ENCODE results near the gene S100A8.
A peak's percentile ranks its signal among the peaks of the same experiment; 100 is the strongest.
"Not testable (repeated sequence)": the region's sequence is repeated elsewhere in the genome, so short reads cannot be mapped to it uniquely, and the experiment has no call there.

The S100A8 gene

DNA sequence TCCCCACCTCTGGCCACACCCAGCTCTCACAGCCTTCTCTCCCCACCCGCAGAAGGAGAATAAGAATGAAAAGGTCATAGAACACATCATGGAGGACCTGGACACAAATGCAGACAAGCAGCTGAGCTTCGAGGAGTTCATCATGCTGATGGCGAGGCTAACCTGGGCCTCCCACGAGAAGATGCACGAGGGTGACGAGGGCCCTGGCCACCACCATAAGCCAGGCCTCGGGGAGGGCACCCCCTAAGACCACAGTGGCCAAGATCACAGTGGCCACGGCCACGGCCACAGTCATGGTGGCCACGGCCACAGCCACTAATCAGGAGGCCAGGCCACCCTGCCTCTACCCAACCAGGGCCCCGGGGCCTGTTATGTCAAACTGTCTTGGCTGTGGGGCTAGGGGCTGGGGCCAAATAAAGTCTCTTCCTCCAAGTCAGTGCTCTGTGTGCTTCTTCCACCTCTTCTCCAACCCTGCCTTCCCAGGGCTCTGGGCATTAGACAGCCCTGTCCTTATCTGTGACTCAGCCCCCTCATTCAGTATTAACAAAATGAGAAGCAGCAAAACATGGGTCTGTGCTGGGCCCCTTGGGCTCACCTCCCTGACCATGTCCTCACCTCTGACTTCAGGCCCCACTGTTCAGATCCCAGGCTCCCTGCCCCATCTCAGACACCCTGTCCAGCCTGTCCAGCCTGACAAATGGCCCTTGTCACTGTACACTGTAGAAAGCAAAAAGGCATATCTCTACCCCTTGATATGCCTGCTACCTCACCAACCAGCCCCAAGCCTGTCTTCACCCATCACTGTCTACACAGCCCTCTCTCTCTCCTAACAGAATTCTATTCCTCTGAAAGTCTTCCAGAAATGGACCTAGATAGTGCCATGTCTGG is 30.0 kb downstream of the S100A8 start:
- no peak for DNase-seq

DNA sequence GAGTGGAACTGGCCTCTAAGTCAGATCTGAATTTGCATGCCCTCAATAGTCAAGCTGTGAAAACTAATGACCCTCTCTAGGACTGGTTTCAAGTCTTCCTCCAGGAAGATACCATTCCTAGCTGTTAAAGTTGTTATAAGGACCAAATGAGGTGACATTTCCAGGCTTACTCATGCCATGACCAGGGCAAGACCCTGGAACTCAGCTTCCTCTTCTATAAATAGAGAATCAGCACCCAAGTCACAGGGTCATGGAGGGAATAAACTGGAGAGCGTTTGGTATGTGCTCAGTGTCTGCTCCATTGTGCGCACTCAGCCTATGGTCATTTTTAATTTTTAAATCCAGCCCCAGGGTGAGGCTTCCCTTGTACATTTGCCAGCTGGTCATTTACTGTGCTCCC is 30.7 kb downstream of the S100A8 start:
- no peak for DNase-seq

DNA sequence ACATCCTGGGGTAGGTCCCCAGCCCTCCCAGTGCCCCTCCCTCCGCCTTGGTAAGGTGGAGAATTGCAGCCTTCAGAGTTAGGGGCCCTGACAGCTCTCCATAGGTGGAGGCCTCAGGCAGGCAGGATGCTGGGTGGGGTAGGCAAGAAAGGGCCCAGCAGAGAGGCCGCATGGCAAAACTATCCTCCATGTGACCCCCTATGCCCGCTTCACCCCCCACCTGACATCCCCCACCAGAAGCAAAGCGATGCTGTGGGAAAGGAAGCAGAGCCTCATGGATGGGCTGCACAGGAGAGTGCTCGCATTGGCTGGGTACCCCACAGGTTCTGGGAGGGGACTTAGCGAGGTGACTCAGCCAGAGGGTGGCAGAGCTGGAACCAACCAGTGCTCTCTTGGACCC is 31.6 kb downstream of the S100A8 start:
- no peak for DNase-seq

DNA sequence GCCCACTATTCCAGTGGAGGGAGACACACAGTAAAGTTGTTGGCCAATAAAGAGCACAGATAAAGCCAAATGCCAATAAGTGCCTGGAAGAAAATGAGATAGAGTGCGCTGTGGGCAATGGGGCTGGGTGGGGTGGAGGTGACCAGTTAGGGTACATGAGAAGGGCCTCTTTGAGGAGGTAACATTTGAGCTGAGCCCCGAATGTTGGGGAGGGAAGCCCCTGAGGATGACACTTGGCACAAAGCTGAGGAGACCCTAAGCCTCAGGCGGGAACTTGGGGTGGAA is 32.2 kb downstream of the S100A8 start:
- no peak for DNase-seq

DNA sequence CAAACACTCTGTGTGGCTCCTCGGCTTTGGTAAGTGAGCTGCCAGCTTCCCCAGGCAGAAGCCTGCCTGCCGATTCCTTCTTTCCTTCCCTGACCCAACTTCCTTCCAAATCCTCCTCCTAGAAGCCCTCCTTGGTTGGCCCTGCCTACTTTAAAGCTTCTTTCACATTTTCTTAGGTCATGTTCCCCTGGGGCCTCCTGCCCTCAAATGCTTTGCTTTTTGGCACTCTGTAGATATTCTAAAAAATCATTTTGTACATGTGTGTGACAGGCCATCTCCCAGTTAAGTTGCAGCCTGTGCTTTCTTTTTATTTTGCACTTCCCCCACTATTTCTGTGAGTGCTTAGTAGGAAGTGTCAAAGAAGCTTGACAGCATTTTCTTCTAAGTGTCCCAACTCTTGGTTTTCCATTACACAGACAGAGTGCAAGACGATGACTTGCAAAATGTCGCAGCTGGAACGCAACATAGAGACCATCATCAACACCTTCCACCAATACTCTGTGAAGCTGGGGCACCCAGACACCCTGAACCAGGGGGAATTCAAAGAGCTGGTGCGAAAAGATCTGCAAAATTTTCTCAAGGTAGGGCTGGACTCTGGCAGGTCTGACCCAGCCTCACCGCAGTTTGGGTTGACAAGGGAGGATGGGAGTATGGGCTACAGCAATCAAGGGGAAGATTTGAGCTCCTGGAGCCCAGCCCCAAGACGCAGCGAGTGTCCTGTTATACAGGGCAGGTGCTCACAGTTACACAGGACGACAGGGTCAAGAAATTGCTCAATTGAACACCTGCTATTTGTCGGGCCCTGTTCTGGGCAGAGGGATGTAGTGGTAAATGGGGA is 32.8 kb downstream of the S100A8 start, which contains the start of gene S100A9:
Gene S100A9, plus strand, starts transcription at position 2 of the 838 bp plus-strand sequence. Its CDS starts 430 bp downstream, at position 432.
- no peak for DNase-seq

DNA sequence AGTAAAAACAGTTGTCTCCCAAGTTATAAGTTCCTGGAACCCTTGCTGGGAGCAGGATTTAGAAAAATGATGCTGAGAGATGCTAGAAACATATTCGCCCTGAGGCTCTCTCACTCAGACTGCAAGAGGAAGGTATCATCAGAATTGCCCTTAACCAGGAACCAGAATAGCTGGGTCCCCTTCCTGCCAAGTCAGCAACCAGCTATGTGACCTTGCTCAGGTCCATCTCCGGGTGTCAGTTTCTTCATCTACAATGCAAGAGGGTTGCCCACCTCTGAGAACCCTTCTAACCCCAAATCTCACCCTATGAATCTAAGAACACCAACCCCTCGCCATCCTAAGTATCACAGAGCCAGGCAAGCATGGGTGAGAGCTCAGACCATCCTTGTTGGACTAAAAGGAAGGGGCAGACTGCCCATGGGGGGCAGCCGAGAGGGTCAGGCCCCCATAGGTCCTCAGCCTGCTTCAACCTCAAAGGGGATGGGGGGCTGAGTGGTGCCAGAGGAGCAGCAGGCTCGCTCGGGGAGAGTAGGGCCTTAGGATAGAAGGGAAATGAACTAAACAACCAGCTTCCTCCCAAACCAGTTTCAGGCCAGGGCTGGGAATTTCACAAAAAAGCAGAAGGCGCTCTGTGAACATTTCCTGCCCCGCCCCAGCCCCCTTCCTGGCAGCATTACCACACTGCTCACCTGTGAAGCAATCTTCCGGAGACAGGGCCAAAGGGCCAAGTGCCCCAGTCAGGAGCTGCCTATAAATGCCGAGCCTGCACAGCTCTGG is 33.6 kb downstream of the S100A8 start:
- no peak for DNase-seq

DNA sequence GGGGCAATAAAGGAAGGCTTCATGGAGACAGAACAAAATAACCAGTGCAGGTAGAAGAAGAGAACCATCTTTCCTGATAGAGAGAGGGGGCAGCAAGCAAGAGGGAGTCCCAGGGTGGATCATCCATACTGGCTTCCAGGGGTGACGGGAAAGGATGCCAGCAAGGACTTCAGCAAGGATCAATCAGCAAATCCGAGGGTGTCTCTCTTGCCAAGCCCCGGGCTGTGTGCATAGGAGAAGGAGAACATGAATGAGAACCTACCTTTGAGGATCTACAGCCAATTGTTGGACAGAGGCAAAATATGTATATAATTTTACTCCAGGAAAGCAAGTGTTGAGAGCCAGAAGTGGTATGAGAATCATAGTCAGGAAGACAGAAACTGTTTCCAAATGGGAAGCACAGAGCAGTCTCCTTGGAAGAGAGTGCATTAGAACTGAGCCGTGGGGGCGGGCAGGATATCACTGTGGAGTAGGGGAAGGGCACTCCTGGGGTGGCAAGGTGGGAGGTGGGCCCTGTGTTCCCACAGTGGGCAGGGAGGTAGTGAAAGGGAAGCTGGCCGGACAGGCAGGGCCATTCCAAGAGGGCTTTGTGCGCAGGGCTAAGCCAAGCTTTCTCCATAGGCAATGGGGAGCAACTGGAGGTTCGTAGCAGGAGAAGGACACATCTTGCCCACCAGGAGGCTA is 34.3 kb downstream of the S100A8 start:
- no peak for DNase-seq

DNA sequence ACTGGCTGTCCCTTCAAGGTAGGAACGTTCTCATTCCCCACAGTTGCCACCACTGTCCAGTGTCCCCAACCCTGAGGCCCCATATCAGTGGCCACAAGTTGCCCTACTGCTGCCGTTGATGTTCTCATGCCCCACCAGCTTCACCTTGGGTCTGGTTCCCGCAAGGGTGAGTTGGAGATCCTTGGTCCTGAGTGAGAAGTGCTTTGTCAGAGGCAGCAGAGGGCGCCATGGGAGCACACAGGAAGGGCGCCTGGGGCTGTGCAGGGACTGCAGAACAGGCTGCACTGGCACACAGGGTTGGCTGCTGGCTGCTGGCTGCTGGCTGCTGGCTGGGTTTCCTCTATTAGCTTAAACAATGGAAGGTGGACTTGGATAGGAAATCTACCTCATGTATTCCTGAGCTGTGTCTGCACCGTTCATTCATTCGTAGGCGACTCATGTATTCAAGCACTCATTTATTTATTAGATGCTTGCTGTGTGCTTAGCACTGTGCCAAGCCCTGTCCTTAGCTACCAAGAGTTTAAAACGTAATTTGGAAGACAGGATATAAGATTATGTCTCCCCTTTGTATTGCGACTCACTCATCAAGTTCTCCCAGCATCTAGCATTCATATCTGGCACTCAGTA is 35.3 kb downstream of the S100A8 start:
- DNase-seq, result peak; percentile 30

DNA sequence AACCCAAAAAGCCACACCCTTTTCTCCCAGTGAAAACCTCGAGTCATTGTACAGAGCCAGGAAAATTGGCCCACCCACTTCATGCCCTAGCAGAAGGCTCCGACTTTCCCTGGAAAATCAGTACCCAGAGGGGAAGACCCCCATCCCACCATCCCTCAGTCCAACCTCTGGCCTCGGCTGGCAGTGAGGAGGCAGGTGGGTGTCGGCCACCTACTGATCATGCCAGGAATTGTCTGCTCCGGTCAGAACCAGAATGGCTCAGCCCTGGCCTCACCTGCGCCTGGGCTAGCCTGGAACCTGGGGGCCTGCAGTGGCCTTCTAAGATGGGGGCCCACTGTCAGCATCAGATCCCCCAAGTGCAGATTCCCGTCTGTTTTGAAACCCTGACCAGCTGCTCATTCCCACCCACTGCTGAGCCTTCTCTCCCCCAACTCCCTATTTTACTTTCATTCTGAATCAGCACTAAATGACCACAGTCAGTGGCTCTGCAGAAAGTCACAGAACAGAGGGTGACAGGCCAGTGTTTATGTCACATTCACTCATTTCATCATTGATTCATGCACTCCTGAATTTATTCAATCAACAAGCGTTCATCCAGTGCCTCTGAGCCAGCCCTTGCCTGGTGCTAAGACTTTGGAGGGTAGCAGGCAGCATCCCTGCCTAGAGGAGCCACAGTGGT is 36.2 kb downstream of the S100A8 start:
- DNase-seq, result no peak

DNA sequence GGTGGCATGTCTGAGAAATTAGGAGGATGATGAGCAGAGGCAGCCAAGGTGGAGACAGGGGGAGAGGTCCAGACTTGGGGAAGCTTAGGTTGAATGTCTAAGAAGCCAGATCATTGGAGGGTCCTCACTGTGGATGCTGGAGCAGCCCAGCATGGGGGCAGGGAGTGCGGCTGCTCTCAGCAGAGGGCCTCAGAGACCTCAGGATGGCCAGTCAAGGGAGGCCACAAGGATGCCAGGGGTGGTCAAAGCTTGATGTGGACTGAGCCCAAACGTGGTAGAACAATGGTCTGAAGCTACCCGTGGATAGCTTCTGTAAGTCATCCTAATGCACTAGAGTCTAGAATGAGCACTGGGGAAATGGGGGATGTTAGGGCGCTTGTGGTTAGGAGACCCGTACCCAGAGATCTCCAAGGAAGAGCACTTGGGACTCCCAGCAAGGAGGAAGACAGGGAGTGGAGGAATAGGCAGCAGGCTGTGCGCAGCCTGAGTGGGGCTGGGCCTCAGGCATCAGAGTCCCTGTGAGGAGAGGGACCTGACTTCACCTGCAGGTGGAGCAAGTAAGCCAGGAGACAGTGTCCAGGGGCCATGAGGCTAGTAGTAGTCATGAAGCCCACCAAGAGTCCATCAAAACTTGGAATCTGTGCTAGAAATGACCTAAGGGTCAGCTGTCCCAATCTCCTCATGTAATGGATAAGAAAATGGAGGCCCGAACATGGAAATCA is 37.5 kb downstream of the S100A8 start:
- DNase-seq, result no peak

DNA sequence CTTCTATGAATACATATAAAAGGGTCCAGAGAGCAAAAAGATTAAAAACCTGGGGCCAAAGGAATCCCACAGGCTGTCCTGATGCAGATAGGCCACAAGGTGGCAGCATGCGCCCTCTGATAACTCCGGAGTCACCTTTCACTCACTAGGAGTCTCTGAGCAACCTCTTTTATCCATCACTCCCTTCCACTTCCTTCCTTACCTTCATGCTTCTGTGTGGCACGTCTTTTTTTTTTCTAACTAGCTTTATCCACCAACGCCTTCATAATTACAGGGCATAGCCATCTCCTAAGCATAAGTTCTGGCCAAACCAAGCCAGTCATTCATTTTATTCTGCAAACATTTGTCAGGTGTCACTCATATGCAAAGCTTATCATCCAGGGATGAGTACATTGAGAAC is 38.4 kb downstream of the S100A8 start:
- peak; percentile 62 for DNase-seq

DNA sequence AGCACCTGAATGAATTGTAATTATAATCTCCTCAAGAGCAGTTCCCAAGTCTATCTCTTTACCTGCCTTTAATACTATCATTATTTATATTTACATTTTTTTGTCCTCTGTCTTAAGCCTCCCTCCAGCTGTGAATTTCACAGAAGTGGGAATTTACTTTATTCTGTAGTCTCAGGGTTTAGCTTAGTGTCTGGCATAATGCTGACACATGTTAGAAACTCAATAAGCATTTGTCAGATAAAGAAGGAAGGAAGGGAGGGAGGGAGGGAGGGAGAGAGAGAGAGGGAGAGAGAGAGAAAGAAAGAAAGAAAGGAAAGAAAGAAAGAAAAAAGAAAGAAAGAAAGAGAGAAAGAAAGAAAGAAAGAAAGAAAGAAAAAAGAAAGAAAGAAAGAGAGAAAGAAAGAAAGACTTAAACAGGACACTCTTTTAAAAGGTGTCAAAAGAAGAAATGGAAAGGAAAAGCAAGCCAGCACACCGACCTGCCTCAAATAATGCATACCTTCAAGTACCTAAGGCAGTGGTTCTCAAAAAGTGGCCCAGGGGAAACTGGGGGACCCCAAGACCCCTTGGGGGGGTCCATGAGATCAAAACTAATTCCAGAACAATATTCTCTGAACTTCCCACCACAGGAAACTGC is 40.4 kb downstream of the S100A8 start:
- DNase-seq, result no peak

DNA sequence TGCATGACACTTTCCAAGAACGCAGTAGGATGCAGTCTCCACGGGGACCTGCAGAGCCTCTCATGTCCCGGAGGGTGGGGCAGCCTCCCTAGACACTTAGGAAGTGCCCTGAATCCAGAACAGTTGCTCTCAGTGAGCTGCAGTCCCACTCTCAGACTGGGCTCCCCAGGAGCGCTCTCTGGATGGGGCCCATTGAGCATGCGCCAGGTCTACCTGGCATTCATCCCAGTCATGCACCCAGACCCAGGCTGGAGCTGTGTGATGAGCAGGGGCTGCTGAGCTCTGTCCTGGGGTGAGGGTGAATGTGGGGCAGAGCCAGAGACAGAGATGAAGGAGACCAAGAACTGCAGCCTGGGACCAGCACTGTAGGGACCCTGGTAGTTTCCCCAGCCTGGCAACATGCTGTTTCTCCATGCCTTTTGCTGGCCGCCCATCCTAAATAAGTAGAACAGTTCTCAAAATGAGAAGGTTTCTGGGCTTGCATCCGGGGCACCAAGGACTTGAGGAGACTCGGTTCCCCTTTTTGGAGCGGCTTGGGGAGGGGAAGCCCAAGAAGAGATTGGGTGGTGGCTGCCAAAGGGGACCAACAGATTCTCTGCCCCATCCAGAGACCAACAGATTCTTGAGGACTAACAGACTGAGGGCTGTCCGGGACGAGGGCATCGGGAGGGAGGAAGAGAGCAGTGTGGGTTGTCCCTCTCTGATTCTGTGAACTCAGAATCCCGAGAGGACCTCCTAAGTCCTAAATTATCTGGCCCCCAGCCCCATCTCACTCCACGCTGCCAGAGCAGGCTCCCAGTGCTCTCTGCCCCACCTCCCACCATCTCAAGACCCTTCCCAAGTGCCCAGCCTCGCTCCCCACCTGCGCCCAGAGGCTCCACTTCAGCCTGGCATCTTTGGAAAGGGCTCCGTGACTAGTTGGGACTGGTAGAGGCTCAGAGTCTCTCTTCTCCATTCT is 41.2 kb downstream of the S100A8 start:
- no peak for DNase-seq

DNA sequence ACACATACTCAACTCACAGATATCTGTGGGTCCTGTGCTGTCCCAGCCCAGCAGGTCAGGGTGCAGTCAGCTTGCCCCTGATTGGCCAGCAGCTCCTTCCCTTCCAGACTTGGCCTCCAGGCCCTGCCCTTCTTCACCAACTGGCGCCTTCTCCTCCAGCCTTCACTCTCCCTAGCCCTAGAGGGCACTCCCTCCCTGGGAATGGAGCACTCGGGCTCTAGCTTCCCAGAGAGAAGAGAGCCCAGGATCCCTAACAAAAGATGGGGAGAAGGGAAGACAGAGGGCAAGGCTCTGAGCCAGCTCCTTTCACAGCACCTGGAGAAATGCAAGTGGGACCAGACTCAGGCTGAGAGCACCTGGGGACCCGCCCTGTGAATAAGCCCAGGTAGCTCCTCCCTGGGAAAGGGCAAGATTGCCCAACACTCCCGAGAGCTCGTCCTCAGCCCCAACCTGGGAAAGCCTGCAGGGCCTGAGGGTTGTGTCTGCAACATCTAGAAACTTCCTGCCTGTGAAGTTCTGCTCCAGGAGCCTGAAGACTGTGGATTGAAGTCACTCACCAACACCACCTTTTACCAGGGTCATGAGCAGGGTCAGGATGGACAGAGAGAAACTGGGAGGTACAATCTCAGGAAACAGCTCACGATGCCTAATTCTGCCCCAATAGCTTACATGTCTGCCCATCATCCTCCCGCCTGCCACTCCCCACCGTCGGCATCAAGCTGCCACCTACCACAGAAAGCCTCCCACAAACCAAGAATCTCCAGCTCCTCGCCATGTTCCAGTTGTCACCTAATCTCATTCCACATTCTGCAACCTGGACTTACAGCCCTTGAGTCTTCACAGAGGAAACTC is 42.1 kb downstream of the S100A8 start, which contains the start of gene PGLYRP4:
Gene PGLYRP4, minus strand, starts transcription at position 331 of the 852 bp plus-strand sequence. CDS start 909 bp downstream, outside the sequence.
- DNase-seq, result no peak

DNA sequence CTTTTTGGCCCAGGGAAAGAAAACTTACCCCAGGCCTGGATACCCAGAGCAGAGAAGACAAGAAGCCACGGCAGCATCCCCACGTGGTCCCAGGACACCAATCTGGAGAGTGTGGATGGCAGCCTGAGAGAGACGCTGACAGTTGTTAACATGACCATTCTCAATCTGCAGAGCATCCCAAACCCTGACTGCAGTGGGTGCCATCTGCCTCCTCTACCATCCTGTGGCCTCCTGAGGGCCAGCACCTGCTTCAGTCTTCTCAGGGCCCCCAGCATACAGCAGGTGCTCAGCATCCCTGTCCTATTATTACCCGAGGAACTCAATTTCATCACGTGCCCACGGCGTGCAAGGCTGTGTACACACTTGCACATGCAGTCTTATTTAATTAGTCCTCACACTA is 43.0 kb downstream of the S100A8 start:
- DNase-seq, result no peak

DNA sequence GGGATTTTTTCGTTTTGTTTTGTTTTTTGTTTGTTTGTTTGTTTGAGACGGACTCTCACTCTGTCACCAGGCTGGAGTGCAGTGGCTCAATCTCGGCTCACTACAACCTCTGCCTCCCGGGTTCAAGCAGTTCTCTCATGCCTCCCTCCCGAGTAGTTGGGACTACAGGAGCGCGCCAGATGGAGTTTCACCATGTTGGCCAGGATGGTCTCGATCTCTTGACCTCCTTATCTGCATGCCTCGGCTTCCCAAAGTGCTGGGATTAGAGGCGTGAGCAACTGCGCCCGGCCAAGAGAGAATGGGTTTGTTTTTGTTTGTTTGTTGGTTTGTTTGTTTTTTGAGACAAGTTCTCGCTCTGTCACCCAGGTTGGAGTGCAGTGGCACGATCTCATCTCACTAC is 43.8 kb downstream of the S100A8 start:
- DNase-seq, result not testable (repeated sequence)

DNA sequence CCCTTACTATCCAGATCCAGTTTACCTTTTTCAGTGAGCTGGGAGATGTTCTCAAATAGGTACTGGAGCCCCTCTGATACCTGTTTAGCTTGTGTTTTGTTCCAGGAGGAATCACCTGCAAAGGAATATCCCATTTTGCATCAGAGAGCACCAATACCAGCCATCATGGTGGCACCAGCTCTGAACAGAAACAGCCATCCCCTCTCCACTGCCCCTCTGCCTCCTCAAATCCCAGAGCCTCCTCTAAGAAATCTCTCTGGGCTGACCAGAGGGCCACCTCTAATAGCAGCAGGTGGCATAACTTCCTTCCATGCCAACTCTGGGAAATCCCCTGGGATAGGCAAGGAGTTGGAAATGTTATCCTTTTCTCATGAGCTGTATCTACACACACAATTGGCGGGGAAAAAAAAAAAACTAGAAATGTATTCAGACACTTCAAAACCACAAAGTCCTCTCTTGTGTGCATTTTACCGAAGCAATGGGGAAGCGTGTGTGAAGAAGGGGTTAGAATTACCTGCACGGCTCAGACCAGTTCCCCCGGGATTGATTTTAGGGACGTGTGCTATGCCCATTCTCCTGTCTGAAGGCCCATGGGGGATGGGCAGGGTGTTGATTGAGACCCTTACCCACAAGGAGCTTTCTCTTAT is 44.7 kb downstream of the S100A8 start:
- no peak for DNase-seq

All from activated naive CD4-positive, alpha-beta T cell treated with anti-CD3 and anti-CD28 coated beads, Interleukin-2, amount 50 U/mL, for 16 hours (primary cell).